ENCODE measurements around the gene GAB2. TPM values are rescaled to one million over a fixed set of nuclear protein-coding genes. Genes with fewer than 3 reads are reported as not detected.

Gene GAB2
- total and polyA plus RNA-seq, 2 of the 13 experiments (the other 11 are each of a cell fraction or from before 2014, with no cell fraction given): 4.1 to 8.6 TPM

GRCh38 chr11:78202733-78203167 lies 214.9 kb downstream of the GAB2 start (continued):
- TF ChIP-seq, protein P1, sequence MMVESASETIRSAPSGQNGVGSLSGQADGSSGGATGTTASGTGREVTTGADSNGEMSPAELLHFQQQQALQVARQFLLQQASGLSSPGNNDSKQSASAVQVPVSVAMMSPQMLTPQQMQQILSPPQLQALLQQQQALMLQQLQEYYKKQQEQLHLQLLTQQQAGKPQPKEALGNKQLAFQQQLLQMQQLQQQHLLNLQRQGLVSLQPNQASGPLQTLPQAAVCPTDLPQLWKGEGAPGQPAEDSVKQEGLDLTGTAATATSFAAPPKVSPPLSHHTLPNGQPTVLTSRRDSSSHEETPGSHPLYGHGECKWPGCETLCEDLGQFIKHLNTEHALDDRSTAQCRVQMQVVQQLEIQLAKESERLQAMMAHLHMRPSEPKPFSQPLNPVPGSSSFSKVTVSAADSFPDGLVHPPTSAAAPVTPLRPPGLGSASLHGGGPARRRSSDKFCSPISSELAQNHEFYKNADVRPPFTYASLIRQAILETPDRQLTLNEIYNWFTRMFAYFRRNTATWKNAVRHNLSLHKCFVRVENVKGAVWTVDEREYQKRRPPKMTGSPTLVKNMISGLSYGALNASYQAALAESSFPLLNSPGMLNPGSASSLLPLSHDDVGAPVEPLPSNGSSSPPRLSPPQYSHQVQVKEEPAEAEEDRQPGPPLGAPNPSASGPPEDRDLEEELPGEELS (CRISPR knock-in tag; IDR thresholded peaks at IDR 0.05): peak; percentile 75
- TF ChIP-seq PRDM15 (CRISPR knock-in tag; IDR thresholded peaks at IDR 0.05) (no peak), BORCS8-MEF2B (CRISPR knock-in tag; IDR thresholded peaks at IDR 0.05) (no peak), KAT8 (CRISPR knock-in tag; IDR thresholded peaks at IDR 0.05) (peak; percentile 87), ATF1 (CRISPR knock-in tag; IDR thresholded peaks at IDR 0.05) (0 out of 2 replicates have a peak, but pooled peaks have one; percentile 41), ZNF44 (CRISPR knock-in tag; IDR thresholded peaks at IDR 0.05) (peak; percentile 67; the same call in 1 of the 2 replicates), HOMEZ (CRISPR knock-in tag; IDR thresholded peaks at IDR 0.05; ENCODE audit: low read depth) (peak; percentile 67; the same call in 1 of the 2 replicates), ZNF350 (CRISPR knock-in tag; IDR thresholded peaks at IDR 0.05; ENCODE audit: borderline replicate concordance, low read depth) (peak; percentile 51; the same call in 1 of the 2 replicates), NONO (IDR thresholded peaks at IDR 0.05) (no peak), NONO (CRISPR knock-in tag; conservative IDR thresholded peaks at IDR 0.05) (peak; percentile 50; the same call in 1 of the 2 replicates), PHF8 (CRISPR knock-in tag; IDR thresholded peaks at IDR 0.05) (0 out of 2 replicates have a peak, but pooled peaks have one; percentile 31), U2AF2 (IDR thresholded peaks at IDR 0.05; ENCODE audit: low read depth, low read length) (no peak), ZNF710 (CRISPR knock-in tag; IDR thresholded peaks at IDR 0.05; ENCODE audit: borderline replicate concordance) (peak; percentile 80; the same call in 1 of the 2 replicates), ZSCAN25 (CRISPR knock-in tag; IDR thresholded peaks at IDR 0.05) (0 out of 2 replicates have a peak, but pooled peaks have one; percentile 48), YEATS2 (CRISPR knock-in tag; IDR thresholded peaks at IDR 0.05; ENCODE audit: borderline replicate concordance) (peak; percentile 61; the same call in 1 of the 2 replicates)
- TF ChIP-seq, protein P2, sequence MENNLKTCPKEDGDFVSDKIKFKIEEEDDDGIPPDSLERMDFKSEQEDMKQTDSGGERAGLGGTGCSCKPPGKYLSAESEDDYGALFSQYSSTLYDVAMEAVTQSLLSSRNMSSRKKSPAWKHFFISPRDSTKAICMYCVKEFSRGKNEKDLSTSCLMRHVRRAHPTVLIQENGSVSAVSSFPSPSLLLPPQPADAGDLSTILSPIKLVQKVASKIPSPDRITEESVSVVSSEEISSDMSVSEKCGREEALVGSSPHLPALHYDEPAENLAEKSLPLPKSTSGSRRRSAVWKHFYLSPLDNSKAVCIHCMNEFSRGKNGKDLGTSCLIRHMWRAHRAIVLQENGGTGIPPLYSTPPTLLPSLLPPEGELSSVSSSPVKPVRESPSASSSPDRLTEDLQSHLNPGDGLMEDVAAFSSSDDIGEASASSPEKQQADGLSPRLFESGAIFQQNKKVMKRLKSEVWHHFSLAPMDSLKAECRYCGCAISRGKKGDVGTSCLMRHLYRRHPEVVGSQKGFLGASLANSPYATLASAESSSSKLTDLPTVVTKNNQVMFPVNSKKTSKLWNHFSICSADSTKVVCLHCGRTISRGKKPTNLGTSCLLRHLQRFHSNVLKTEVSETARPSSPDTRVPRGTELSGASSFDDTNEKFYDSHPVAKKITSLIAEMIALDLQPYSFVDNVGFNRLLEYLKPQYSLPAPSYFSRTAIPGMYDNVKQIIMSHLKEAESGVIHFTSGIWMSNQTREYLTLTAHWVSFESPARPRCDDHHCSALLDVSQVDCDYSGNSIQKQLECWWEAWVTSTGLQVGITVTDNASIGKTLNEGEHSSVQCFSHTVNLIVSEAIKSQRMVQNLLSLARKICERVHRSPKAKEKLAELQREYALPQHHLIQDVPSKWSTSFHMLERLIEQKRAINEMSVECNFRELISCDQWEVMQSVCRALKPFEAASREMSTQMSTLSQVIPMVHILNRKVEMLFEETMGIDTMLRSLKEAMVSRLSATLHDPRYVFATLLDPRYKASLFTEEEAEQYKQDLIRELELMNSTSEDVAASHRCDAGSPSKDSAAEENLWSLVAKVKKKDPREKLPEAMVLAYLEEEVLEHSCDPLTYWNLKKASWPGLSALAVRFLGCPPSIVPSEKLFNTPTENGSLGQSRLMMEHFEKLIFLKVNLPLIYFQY (CRISPR knock-in tag; IDR thresholded peaks at IDR 0.05; ENCODE audit: borderline replicate concordance): 0 out of 2 replicates have a peak, but pooled peaks have one; percentile 39
